ENCODE results near the gene BEND2.

BEND2 gene

DNA sequence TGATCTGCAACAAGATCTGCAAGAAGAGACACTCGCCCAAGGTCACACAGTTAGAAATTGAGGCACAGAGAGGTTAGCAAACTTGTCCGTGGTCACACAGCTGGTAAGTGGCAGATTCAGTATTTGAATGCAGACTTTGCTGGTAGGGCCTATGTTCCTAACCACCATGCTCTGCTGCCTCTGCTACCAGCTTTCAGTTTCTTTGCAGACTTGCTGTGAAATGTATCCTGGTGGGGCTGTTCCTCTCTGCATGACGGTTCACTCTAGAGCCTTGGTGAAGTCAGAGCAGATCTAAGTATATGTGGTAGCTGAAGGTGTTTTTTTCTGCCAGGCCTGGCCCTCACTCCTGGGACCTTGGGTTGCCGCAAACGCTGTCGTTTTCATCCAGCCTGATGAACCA lies 87.1 kb downstream of the BEND2 start:
- DNase-seq, result no peak

DNA sequence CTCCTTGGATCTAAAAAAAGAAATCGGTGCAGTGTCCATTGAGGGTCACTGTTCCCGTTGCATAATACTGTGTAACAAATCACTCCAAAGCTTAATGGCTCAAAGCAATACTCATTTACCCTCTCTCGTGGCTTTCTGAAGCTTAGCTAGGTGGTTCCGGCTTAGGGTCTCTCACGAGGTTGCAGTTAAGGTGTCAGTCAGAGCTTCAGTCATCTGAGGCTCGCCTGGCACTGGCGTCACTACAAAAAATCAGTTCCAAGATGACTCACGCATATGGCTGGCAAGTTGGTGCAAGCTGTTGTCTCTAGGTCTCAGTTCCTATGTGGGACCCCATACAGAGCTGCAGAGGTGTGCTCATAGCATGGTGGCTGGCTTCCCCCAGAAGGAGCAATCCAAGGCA lies 91.0 kb downstream of the BEND2 start:
- DNase-seq, result no peak

DNA sequence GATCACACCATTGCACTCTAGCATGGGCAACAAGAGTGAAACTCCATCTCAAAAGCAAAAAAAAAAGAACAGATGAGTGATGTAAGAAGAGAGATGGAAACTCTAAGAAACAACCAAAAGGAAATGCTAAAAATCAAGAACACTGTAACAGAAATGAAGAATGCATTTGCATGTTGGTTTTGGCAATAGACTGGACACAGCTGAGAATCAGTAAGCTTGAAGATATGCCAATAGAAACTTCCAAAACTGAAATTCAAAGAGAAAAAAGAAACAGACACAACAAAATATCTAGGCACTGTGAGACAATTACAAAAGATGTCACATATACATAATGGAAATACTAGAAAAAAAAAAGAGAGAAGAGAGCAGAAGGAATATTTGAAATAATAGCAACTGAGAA lies 93.7 kb downstream of the BEND2 start:
- DNase-seq, result no peak

DNA sequence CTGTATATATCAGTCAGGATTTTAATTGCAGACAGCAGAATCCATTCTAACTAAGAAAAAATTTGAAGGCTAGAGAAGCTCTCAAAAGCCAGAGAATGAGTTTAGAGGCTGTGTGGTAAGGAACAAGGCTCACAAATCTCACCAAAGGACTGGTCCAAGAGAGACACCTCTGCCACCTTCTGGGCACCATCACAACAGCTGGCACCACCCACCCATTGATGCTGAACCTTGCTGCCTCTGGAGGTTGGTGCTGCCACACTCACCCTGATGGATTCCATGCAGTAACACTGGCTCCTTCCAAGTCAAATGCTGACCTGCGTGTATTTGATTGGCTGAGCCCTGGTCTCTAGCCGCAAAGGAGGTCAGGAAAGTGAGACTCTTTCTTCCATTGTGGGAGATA lies 100.8 kb downstream of the BEND2 start:
- no peak for DNase-seq

All from CD4-positive, alpha-beta T cell treated with Interleukin-1 beta for 1 hour (primary cell).